HG02870 (cell line): ENCODE data around the gene PI3.
"Not testable (repeated sequence)": the region's sequence is repeated elsewhere in the genome, so short reads cannot be mapped to it uniquely, and the experiment has no call there.

Source experiments
- ATAC-seq: cut with Tn5 transposase; IDR thresholded peaks from one replicate; pipeline ENCODE4 v1.9.1; 2021; ENCODE audit warnings: mild to moderate bottlenecking, moderate library complexity; ENCODE audit not compliant: unreplicated experiment

Gene PI3, protein sequence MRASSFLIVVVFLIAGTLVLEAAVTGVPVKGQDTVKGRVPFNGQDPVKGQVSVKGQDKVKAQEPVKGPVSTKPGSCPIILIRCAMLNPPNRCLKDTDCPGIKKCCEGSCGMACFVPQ

DNA sequence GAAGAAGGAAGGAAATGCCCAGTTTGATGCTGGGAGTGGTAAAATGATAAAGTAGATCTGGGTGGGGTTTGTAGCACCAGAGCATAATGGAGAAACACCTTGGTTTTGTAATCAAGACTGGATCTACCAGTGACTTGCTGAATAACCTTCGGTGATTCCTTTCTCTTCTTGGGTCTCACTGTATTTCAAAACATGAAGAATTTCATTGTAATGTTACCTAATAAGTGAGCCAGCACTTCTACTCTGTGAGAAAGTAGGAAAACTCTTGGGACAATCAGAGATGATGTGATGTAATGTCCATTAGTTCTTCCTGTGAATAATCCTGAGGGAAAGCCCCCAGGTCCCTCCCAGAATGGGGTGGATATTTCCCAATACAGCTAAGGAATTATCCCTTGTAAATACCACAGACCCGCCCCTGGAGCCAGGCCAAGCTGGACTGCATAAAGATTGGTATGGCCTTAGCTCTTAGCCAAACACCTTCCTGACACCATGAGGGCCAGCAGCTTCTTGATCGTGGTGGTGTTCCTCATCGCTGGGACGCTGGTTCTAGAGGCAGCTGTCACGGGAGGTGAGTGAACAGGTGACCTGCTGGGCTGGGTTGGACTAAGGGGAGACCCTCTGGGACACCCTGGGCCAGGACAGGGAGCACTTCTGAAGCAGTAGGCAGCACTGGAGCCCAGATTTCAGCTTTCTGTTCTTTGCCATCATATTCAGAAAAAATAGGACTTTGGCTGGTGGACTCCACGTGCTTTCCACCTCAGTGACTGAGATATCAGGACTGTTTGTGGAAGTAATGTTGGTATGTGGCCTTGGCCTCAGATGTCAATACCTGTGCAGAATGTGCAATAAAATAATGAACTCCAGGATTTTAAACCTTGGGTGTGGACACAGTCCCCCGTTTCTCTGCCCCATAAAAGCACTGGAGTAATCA lies at the start of gene PI3:
PI3 (plus strand) TSS at position 469 of the 931 bp plus-strand sequence; CDS start at position 490, 21 bp downstream.
- ATAC-seq, result no peak

DNA sequence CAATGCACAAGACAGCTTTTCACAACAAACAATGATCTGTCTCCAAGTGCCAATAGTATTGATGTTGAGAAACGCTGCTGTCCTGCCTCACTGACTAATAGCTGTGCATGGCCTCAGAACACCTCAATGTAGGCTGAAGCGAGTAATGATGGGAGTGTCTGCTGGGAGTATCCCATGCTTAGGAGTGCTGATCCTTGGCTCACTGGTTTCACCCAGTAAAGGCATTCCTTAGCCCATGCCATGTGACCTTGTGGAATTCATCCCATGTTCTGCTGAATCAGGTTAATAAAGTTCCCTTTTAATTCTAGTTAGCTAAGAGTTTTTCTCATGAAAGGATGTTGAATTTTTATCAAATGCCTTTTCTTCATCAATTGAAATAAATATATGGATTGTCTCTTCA lies 46.6 kb upstream of the PI3 start:
- no peak for ATAC-seq

GRCh38 chr20:45136911-45137310 lies 37.8 kb upstream of the PI3 start:
- ATAC-seq, result no peak

DNA sequence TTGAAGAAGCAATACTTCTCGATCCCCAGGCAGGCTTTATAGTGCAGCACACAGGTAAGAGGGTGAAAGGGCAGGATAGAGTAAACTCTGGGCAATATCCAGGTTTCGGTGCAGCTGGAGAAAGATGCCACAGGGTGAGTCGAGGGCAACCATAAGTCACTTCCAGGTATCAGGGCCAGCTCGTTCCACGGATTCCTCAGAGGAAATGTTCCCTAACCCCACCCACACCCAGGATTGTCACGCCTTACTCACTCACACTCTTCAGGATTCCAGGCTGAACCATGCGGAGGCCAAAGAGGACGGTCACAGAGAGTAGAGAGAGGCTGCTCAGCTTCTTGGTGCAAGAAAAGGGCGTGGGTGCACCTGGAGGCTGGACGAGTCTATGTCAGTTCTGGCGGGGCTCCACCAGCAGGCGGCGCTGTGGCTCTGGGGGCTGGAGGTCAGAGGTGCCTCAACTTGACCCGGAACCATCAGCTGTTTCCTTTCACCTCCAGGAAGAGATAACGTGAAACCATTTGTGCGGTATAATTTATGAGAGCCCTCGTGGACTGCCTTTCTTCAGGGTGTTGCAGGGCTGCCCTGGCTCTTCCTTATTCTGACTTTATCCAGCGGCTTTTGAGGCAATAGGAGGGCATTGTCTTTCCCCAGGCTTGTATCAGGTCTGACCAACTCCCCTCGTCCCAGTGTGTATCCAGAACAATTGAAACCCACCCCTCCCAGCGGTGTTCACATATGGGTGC lies 36.0 kb upstream of the PI3 start:
- ATAC-seq, result no peak

- not testable (repeated sequence) for ATAC-seq
Measured at GRCh38 chr20:45139733-45140375, 34.8 kb upstream of the PI3 start.

DNA sequence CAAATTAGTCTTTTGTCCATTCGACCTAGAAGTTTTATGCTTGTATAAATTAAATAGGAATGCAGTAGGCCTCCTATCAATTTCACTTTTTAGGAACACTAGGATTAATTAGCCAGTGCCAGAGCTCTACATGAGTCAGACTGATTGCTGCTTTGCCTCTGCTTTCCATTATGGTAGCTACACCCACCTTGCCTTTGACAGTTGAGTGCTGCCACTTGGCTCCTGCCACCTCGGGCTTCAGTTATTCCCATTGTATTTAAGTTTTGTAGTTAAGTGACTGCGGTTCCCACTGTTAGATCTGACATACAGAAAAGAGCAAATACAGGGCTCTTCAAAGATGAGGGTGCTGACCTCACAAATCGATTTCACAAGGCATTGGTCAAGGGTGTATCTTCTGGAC lies 33.9 kb upstream of the PI3 start:
- ATAC-seq, result no peak

DNA sequence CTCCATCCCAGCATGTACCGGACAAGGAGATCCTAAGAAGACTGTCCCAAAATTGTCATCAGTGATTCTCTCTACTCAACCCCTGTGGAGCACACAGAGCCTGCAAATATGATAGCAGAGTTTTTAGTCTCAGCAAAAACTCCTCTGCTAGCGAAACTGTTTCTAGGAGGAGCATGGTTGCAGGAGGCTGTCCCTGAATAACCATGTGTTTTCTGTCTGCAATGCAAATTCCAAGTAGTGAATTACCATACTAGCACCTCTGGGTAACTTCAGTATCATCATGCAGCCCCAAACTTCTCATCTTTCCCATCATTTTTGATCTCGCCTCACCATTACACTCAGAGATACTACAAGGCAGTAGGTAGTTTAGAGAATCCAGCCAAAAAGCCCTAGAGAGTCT lies 25.6 kb upstream of the PI3 start:
- ATAC-seq, result no peak

- no peak for ATAC-seq
Measured at GRCh38 chr20:45152405-45152804, 22.3 kb upstream of the PI3 start.

GRCh38 chr20:45153147-45153546 lies 21.6 kb upstream of the PI3 start:
- no peak for ATAC-seq

DNA sequence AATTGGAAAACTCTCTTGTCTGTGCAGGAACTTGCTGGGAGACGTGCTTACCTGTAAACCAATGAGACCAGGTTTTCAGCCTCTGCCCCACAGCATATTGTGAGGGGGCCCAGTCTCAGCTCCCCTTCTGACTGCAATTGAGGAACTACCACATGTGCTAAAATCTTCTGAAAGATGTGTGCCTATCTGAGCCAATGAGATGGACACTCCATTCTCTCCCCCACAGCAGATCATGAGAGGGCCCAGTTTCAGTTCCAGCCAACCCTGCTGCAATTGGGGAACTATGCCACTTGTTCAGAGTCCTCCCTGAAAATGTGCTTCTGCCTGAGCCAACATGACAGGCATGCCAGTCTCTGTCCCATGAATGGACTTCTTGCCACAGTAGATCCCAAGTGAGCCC lies 20.9 kb upstream of the PI3 start:
- no peak for ATAC-seq

- ATAC-seq, result no peak
Measured at GRCh38 chr20:45154183-45154582, 20.5 kb upstream of the PI3 start.

DNA sequence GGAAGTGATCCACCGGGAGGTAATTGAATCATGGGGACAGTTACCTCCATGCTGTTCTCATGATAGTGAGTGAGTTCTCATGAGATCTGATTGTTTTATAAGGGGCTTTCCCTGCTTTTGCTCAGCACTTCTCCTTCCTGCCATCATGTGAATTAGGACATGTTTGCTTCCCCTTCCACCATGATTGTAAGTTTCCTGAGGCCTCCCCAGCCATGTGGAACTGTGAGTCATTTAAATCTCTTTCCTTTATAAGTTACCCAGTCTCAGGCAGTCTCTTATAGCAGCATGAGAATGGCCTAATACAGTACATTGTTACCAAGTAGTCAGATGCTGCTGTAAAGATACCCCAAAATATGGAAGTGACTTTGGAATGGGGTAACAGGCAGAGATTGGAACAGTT lies 19.9 kb upstream of the PI3 start:
- ATAC-seq, result not testable (repeated sequence)

DNA sequence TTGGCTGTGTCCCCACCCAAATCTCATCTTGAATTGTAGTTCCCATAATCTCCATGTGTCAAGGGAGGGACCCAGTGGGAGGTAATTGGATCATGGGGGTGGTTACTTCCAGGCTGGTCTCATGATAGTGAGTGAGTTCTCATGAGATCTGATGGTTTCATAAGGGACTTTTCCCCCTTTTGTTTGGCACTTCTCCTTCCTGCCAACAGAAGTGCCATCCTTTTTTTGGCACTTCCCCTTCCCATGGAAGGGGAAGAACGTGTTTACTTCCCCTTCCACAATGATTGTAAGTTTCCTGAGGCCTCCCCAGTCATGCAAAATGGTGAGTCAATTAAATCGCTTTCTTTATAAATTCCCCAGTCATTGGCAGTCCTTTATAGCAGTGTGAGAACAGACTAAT lies 18.0 kb upstream of the PI3 start:
- no peak for ATAC-seq

DNA sequence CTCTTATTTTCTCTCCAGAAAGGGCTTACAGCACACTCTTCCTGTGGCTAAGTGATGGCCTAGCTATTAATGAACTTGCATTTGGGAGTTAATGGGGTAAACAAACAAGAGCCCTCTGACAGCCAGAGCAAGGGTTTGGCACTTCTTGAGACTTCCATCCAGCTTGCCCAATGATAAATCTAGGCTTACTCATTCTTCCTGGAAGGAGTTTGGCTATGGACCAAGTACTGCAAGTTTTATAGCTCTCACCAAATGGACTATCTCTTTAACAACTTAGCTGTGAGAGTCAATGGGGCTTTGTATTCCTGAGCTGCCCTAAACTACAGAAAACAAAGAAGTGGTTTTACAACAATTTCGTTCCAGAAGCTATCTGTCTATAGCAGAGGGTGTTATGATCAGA lies 16.7 kb upstream of the PI3 start:
- ATAC-seq, result no peak

DNA sequence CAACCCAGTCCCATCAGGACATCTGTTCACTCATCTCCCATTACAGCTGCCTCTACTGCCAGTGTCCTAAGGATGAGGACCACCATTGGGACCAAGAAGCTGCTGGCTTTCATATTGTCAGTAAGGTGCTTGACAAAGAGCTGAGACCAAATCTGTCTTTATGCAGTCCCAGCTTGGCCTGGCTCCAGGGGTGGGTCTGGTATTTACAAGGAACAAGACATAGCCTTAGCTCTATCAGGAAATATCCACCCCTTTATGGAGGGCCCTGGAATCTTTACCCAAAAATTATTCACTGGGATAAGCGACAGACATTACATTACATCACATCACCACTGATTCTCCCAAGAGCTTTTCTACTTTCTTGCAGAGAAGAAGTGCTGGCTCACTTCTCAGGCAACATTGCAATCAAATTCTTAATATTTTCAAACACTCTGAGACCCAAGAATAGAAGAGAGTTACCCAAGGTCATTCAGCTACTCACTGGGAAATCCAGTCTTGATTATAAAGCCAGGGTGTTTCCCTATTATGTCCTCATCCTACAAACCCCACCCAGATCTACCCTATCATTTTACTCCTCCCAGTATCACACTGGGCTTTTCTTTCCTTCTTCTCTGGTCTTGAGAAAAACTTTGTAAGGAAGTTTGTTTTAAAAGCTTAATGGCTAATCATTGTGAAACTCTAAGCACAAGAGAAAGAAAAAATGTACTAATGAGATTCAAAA lies 11.5 kb upstream of the PI3 start:
- no peak for ATAC-seq

- no peak for ATAC-seq
Measured at GRCh38 chr20:45164906-45165305, 9.8 kb upstream of the PI3 start.

DNA sequence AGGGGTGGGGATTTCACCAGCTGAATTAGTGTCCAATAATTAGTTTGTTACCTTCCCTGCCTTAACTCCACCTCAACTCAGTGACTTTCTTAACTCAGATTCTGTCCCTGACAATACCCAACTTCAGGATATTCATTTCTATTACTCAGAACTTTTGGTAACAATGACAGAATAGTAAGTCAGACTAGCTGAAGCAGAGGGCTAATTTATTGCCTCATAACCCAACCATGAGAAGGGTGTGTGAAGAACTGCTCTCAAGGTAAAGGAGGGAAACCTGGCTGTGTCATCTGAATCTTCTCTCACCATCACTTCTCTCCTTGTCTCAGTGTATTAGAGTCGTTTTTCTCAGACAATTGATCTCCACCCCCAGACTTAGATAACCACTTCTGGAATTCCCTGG lies 1.2 kb upstream of the PI3 start:
- no peak for ATAC-seq

GRCh38 chr20:45176526-45177267 lies 2.0 kb downstream of the PI3 start:
- ATAC-seq, result no peak

DNA sequence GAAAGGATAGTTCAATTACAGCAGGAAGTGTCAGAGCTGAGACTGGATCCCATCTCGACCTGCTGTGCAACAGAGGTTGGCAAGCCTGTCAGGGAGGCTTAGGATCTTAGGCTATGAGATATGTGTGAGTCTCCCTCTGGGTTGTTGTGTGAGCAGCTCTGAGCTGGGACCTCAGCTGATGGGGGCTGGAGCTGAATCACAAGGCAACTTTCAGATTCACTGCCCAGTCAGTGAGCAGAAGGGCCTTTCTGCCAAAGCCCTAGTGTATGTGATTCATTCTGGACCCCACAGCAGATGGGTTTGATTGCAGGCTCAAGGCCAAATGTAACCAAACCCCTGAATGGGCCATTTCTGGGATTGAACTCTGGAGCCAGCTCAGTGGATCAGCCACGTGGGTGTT lies 4.5 kb downstream of the PI3 start:
- ATAC-seq, result no peak

GRCh38 chr20:45181639-45182038 lies 6.9 kb downstream of the PI3 start:
- no peak for ATAC-seq
